Fibroblast of skin of abdomen (primary cell): Measurements from ENCODE around the gene ALDH1A1.
A peak's percentile ranks its signal among the peaks of the same experiment; 100 is the strongest.

Experiments
- DNase-seq: peaks from one replicate; pipeline ENCODE4 v3.0.0-alpha.2; 2013

ALDH1A1 gene

GRCh38 chr9:72979405-72980100, 26.7 kb upstream of the ALDH1A1 start:
- DNase-seq = no peak

GRCh38 chr9:72978744-72979143, 25.9 kb upstream of the ALDH1A1 start:
- DNase-seq = peak; percentile 32

- DNase-seq = no peak
Measured at GRCh38 chr9:72977670-72978069, 24.8 kb upstream of the ALDH1A1 start.

- no peak for DNase-seq
Measured at GRCh38 chr9:72974501-72974900, 21.6 kb upstream of the ALDH1A1 start.

GRCh38 chr9:72972636-72973035, 19.8 kb upstream of the ALDH1A1 start:
- DNase-seq = no peak

GRCh38 chr9:72971411-72971810, 18.6 kb upstream of the ALDH1A1 start:
- DNase-seq = no peak

DNA sequence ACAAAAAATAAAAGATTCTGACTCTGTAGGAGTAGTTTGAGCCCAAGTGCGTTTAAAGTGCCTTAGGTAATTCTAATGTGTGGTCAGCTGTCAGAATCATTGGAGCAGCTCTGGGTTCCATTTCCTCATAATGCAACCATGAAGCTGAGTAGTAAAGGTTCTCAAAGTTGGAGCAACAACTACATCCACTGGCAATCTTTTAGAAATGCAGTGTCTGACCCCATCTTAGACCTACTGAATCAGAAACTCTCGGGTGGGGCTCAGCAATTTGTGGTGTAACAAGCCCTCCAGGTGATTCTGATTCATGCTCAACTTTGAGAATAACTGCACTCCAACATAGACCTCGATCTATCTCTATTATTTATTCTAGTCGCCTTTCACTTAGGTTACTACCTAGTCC, 7.6 kb upstream of the ALDH1A1 start:
- no peak for DNase-seq

- no peak for DNase-seq
Measured at GRCh38 chr9:72958485-72959281, 5.8 kb upstream of the ALDH1A1 start.

DNA sequence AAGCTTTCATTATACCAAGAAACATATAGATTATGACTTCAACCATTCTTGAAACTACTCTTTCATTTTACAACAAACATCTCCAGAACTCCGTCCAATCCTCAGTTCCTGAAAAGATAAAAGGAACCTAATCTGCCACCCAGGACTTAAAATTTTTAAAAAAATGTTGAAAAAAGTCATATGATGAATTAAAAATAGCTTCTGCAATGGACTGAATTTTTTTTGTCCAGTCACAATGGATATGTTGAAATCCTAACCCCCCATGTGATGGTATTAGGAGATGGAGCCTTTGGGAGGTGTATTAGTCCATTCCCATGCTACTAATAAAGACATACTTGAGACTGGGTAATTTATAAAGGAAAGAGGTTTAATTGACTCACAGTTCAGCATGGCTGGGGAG, 2.7 kb upstream of the ALDH1A1 start:
- DNase-seq = no peak

- DNase-seq = peak; percentile 1
Measured at GRCh38 chr9:72955126-72955455, 2.2 kb upstream of the ALDH1A1 start.

GRCh38 chr9:72954431-72955125, 1.7 kb upstream of the ALDH1A1 start:
- DNase-seq = peak; percentile 4

DNA sequence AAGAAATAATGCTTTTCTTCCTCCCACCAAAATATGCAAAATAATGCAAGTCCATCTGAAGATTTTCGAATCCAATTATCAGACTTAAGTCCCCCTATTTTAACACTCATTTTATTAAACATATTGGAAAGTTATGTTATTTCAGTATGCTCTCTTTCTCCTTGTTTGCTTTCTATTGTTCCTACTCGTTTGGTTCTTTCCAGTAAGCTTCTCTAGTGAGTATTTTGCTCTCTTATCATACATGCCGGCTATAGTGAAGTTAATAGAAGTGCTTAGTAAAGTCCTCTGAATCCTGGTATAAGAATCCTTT, 517 bp downstream of the ALDH1A1 start:
- DNase-seq = no peak

- no peak for DNase-seq
Measured at GRCh38 chr9:72951520-72952380, 1.1 kb downstream of the ALDH1A1 start.

DNA sequence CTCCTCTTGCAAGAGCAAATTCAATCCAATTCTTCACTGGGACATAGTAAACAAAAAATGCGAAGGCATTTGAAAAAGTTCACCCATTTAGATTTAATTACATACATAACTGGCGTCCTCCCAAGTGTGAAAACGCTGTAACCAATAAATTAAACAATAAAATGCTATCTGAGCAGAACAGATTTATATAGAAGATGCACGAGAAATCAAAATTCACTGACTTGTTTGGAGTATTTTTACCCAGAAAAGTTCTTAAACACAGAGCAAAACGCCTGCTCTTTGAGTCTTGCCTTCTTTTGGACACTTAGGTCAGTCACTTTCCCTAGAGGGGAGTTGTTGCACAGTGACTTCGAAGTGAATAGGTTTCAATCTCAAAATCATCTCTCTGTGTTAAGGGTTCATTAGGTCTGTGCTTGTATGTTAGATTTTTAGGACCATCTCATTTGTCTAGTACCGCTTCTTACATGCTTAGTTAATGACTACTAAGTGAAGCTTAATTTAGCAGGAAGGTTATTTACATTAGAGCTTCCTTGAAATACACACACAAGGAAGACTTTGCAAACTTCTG, 1.9 kb downstream of the ALDH1A1 start:
- no peak for DNase-seq

- DNase-seq = no peak
Measured at GRCh38 chr9:72949918-72950325, 2.9 kb downstream of the ALDH1A1 start.

GRCh38 chr9:72949244-72949582, 3.6 kb downstream of the ALDH1A1 start:
- no peak for DNase-seq

GRCh38 chr9:72948575-72949243, 4.1 kb downstream of the ALDH1A1 start:
- no peak for DNase-seq

DNA sequence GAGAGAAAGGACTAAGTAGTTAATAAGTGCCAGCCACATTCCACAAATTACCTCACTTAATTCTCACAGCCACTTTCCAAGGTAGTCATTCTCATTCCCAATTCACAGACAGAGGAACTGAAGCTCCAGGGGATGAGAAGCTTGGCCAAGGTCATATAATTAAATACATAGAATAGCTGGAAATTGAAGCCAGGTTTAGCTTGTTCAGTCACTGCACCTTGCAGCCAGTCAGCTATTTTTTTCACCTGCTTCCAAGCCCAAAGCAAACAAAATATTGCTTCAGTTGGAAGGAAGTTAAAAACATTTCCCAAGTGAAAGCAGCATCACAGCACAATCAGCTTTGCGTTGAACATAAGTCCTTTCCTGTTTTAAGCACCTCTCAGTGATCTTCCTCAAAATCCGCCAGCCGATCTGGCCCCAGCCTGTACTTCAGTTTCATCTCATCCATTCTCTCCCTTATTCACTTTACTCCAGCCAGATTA, 4.8 kb downstream of the ALDH1A1 start:
- DNase-seq = no peak

DNA sequence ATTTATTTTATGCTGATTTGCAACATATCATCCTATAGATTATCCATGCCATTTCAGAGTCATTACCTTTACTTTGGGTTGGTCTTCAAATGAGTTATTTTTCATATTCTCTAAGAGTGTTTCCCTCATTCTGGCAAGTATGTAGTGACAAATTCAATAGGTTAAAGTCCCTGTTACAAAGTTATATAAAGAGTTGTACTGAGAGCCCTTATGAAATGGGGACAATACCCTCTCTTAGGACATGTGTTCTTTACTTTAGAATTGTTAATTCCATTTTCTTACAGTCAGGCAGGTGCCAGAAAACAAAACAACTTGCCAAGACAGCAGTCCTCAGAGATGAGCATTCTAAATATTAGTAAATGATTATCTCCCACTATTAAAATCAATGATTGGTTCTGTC, 6.0 kb downstream of the ALDH1A1 start:
- no peak for DNase-seq

DNA sequence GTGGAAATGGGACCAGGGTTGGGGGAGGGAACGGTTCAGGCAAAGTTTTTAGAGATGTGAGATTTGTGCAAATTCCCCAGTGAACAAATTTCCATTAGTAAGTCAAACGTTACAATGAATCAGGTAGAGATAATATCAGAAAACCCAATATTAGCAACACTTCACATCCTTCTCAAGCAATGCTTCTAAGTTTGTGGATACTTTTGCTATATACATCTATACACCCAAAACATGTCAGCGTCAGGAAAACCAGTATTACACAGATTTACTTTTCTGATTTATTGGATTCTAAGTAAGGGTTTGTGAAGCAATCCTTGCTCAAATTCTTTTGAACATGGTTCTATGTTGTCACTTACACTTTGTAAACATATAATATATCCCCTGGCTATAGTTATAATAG, 6.5 kb downstream of the ALDH1A1 start:
- no peak for DNase-seq

DNA sequence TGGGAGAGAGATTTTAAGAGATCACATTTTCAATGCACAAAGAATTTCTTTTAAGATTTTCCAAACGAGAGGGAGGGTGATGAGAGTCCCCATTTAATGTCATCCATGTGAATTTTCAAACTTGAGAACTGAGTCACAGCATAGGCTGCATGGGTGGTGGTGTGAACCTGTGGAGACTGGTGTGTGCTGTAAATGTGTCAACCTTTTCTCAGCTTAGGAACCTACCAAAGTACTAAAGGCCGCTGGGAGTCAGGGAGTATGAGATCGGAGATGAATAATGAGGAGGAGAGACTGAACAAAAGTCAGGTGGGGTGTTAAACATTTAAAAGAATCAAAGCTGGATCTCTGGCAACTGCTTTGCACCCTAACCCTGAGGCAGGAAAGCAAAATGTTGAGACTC, 7.5 kb downstream of the ALDH1A1 start:
- no peak for DNase-seq

GRCh38 chr9:72943844-72944462, 8.9 kb downstream of the ALDH1A1 start:
- no peak for DNase-seq
